ENCODE data around the gene PTPRK. TPM values are rescaled to one million over a fixed set of nuclear protein-coding genes. Genes with fewer than 3 reads are reported as not detected.

The PTPRK gene
- total and polyA plus RNA-seq, 2 experiments from 2014 or later: 26.9 to 56.4 TPM

DNA sequence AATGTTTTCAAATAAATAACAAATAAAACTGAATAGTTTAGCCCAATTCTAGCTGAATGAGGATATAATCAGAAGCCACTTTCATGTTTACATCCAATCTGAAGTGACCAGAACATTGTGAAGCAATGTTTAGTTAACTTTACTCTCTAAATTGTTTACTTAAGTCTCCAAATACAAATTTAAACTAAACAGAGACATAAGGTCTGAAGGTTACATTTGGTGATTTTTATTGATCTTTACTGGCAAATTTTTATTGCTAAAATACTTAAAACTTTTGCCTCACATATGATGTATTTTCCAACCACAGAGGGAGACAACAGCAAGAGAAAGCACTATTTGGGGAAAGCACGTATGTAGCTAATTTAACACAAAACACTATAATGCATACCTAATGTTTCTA is 512.7 kb downstream of the PTPRK start:
- Histone ChIP-seq H3K9me2 (ENCODE audit: insufficient read depth) (no peaks in the 10 kb centered on the region), H3K4me3 (no peak overlapping the region), H4K20me1 (replicated peaks; ENCODE audit: insufficient read depth) (no peaks in the 10 kb centered on the region), H3K4me1 (ENCODE audit: insufficient read depth) (no peaks in the 10 kb centered on the region), H3F3A (replicated peaks; ENCODE audit: low read depth) (no peaks in the 10 kb centered on the region), H3K36me3 (ENCODE audit: insufficient read depth) (no peaks in the 10 kb centered on the region), H2AFZ (no peak overlapping the region), H3K4me2 (no peak overlapping the region), H3K27me3 (ENCODE audit: insufficient read depth) (no peaks in the 10 kb centered on the region), H3K79me2 (replicated peaks; ENCODE audit: insufficient read depth) (no peaks in the 10 kb centered on the region), H3K27ac (ENCODE audit: low read depth) (no peak overlapping the region)
- no peak for TF ChIP-seq STAT1 (IDR thresholded peaks at IDR 0.05; ENCODE audit: unreplicated experiment)
- TF ChIP-seq, protein P1, sequence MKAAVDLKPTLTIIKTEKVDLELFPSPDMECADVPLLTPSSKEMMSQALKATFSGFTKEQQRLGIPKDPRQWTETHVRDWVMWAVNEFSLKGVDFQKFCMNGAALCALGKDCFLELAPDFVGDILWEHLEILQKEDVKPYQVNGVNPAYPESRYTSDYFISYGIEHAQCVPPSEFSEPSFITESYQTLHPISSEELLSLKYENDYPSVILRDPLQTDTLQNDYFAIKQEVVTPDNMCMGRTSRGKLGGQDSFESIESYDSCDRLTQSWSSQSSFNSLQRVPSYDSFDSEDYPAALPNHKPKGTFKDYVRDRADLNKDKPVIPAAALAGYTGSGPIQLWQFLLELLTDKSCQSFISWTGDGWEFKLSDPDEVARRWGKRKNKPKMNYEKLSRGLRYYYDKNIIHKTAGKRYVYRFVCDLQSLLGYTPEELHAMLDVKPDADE (IDR thresholded peaks at IDR 0.05): no peak
- no peak for TF ChIP-seq NANOG (IDR thresholded peaks at IDR 0.05; ENCODE audit: borderline replicate concordance)
- no peak for TF ChIP-seq POLR2AphosphoS5 (IDR thresholded peaks at IDR 0.05; ENCODE audit: low read depth)
- no peak overlapping the region for H3K4me3 Mint-ChIP-seq
- H3K4me1 Mint-ChIP-seq: no peaks in the 10 kb centered on the region
- ATAC-seq (no peak), DNase-seq (ENCODE audit: low spot score) (no peak)
- H3K36me3 Mint-ChIP-seq (ENCODE audit: low read depth): no peaks in the 10 kb centered on the region
- H3K9me3 Mint-ChIP-seq: no peaks in the 10 kb centered on the region
- H3K27ac Mint-ChIP-seq: no peak overlapping the region
- H3K27me3 Mint-ChIP-seq (ENCODE audit: insufficient read depth, low read depth, poor library complexity): peaks cover 1% of the 10 kb centered on the region

DNA sequence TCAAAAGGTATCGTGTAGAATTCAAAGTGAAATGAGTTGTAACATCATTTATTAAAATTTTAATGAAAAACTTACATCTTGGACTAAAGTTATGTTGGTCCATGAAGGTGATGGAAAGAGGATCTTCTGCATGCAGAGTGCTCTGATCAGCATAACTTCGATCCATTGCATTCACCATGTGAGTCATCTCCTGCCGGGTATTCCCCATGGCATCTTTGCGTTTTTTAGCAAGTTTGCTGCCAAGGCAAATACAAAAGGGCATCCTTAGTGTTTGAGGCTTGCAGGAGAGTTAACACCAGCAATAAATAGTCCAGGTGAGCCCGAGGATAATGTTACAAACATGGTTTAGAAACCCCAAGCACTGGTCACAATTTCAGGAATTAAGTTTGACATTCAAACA is 515.4 kb downstream of the PTPRK start:
- no peak for ATAC-seq
- Mint-ChIP-seq H3K36me3 (ENCODE audit: low read depth) (no peaks in the 10 kb centered on the region), H3K27me3 (ENCODE audit: insufficient read depth, low read depth, poor library complexity) (no peaks in the 10 kb centered on the region), H3K9me3 (no peaks in the 10 kb centered on the region), H3K4me1 (peaks cover 5% of the 10 kb centered on the region), H3K4me3 (no peak overlapping the region), H3K27ac (no peak overlapping the region)
- TF ChIP-seq, protein P2, sequence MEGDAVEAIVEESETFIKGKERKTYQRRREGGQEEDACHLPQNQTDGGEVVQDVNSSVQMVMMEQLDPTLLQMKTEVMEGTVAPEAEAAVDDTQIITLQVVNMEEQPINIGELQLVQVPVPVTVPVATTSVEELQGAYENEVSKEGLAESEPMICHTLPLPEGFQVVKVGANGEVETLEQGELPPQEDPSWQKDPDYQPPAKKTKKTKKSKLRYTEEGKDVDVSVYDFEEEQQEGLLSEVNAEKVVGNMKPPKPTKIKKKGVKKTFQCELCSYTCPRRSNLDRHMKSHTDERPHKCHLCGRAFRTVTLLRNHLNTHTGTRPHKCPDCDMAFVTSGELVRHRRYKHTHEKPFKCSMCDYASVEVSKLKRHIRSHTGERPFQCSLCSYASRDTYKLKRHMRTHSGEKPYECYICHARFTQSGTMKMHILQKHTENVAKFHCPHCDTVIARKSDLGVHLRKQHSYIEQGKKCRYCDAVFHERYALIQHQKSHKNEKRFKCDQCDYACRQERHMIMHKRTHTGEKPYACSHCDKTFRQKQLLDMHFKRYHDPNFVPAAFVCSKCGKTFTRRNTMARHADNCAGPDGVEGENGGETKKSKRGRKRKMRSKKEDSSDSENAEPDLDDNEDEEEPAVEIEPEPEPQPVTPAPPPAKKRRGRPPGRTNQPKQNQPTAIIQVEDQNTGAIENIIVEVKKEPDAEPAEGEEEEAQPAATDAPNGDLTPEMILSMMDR (conservative IDR thresholded peaks at IDR 0.05; ENCODE audit: low read depth in 2 of 2): no peak
- Histone ChIP-seq H4K20me1 (replicated peaks; ENCODE audit: insufficient read depth) (no peaks in the 10 kb centered on the region), H3K36me3 (ENCODE audit: insufficient read depth) (no peaks in the 10 kb centered on the region), H3K4me2 (no peak overlapping the region), H2AFZ (no peak overlapping the region), H3K79me2 (replicated peaks; ENCODE audit: insufficient read depth) (no peaks in the 10 kb centered on the region), H3K4me1 (ENCODE audit: insufficient read depth) (no peaks in the 10 kb centered on the region), H3F3A (replicated peaks; ENCODE audit: low read depth) (no peaks in the 10 kb centered on the region), H3K4me3 (no peak overlapping the region), H3K27me3 (ENCODE audit: insufficient read depth) (no peaks in the 10 kb centered on the region), H3K9me2 (ENCODE audit: insufficient read depth) (no peaks in the 10 kb centered on the region), H3K27ac (ENCODE audit: low read depth) (no peak overlapping the region)
- no peak for DNase-seq (ENCODE audit: low spot score)

DNA sequence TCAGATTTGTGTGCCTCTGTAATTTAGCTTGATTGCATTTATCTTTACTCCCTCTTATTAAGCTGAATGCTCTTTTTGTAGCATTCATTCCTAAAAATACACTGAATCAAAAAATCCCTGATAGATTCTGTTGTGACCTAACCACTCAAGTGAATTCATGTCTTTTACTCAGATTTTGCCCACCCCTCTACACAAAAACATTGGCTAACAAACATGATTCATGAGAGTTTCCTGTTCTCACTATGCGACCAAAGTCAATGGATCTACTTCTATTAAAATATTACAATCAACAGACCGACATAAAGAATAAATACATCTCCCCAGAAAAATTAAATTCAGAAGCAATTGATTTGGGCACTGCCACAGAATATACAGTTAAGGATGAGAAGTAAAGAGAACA is 520.0 kb downstream of the PTPRK start:
- no peaks in the 10 kb centered on the region for H3K9me2 ChIP-seq (ENCODE audit: insufficient read depth)
- Mint-ChIP-seq H3K36me3 (ENCODE audit: low read depth) (no peaks in the 10 kb centered on the region), H3K27ac (peak overlapping the region; percentile 52), H3K27me3 (ENCODE audit: insufficient read depth, low read depth, poor library complexity) (no peaks in the 10 kb centered on the region), H3K9me3 (no peaks in the 10 kb centered on the region), H3K4me3 (no peak overlapping the region), H3K4me1 (peaks cover 10% of the 10 kb centered on the region)
- no peak overlapping the region for H3K4me3 ChIP-seq
- H3K4me1 ChIP-seq (ENCODE audit: insufficient read depth): no peaks in the 10 kb centered on the region
- H3K4me2 ChIP-seq: no peak overlapping the region
- no peaks in the 10 kb centered on the region for H3K79me2 ChIP-seq (replicated peaks; ENCODE audit: insufficient read depth)
- H3K36me3 ChIP-seq (ENCODE audit: insufficient read depth): no peaks in the 10 kb centered on the region
- no peak overlapping the region for H2AFZ ChIP-seq
- DNase-seq (ENCODE audit: low spot score) (no peak), ATAC-seq (no peak)
- no peaks in the 10 kb centered on the region for H4K20me1 ChIP-seq (replicated peaks; ENCODE audit: insufficient read depth)
- no peaks in the 10 kb centered on the region for H3K27me3 ChIP-seq (ENCODE audit: insufficient read depth)
- H3F3A ChIP-seq (replicated peaks; ENCODE audit: low read depth): no peaks in the 10 kb centered on the region
- H3K27ac ChIP-seq (ENCODE audit: low read depth): no peak overlapping the region
- TF ChIP-seq JUNB (IDR thresholded peaks at IDR 0.05; ENCODE audit: unreplicated experiment) (no peak), EZH2 (IDR thresholded peaks at IDR 0.05; ENCODE audit: low read depth, unreplicated experiment) (no peak)
- TF ChIP-seq, protein P3, sequence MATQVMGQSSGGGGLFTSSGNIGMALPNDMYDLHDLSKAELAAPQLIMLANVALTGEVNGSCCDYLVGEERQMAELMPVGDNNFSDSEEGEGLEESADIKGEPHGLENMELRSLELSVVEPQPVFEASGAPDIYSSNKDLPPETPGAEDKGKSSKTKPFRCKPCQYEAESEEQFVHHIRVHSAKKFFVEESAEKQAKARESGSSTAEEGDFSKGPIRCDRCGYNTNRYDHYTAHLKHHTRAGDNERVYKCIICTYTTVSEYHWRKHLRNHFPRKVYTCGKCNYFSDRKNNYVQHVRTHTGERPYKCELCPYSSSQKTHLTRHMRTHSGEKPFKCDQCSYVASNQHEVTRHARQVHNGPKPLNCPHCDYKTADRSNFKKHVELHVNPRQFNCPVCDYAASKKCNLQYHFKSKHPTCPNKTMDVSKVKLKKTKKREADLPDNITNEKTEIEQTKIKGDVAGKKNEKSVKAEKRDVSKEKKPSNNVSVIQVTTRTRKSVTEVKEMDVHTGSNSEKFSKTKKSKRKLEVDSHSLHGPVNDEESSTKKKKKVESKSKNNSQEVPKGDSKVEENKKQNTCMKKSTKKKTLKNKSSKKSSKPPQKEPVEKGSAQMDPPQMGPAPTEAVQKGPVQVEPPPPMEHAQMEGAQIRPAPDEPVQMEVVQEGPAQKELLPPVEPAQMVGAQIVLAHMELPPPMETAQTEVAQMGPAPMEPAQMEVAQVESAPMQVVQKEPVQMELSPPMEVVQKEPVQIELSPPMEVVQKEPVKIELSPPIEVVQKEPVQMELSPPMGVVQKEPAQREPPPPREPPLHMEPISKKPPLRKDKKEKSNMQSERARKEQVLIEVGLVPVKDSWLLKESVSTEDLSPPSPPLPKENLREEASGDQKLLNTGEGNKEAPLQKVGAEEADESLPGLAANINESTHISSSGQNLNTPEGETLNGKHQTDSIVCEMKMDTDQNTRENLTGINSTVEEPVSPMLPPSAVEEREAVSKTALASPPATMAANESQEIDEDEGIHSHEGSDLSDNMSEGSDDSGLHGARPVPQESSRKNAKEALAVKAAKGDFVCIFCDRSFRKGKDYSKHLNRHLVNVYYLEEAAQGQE (IDR thresholded peaks at IDR 0.05; ENCODE audit: unreplicated experiment): no peak
